Measurements from ENCODE around the gene SAPCD2.

SAPCD2 gene

DNA sequence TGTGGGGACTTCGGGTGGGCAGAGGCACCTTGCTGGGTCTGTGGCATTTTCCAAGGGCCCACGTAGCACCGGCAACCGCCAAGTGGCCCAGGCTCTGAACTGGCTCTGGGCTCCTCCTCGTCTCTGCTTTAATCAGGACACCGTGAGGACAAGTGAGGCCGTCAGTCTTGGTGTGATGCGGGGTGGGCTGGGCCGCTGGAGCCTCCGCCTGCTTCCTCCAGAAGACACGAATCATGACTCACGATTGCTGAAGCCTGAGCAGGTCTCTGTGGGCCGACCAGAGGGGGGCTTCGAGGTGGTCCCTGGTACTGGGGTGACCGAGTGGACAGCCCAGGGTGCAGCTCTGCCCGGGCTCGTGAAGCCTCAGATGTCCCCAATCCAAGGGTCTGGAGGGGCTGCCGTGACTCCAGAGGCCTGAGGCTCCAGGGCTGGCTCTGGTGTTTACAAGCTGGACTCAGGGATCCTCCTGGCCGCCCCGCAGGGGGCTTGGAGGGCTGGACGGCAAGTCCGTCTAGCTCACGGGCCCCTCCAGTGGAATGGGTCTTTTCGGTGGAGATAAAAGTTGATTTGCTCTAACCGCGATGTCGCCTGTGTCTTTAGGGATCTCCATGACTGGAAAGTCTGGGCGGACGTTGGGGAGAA lies 38.4 kb upstream of the SAPCD2 start:
- Histone ChIP-seq H3K9me3 (no peaks in the 10 kb centered on the region), H3K36me3 (peaks cover 72% of the 10 kb centered on the region), H3K27me3 (peaks cover 8% of the 10 kb centered on the region), H3K4me3 (ENCODE audit: low read depth in 1 of 2, low read length in 1 of 2) (no peak overlapping the region), H3K4me1 (ENCODE audit: control insufficient read depth in 1 of 2, insufficient read depth in 1 of 2, low read depth in 1 of 2, low read length in 1 of 2) (peaks cover 0 to 3% of the 10 kb centered on the region in 2 experiments), H3K27ac (no peak overlapping the region)
- TF ChIP-seq, protein P1, sequence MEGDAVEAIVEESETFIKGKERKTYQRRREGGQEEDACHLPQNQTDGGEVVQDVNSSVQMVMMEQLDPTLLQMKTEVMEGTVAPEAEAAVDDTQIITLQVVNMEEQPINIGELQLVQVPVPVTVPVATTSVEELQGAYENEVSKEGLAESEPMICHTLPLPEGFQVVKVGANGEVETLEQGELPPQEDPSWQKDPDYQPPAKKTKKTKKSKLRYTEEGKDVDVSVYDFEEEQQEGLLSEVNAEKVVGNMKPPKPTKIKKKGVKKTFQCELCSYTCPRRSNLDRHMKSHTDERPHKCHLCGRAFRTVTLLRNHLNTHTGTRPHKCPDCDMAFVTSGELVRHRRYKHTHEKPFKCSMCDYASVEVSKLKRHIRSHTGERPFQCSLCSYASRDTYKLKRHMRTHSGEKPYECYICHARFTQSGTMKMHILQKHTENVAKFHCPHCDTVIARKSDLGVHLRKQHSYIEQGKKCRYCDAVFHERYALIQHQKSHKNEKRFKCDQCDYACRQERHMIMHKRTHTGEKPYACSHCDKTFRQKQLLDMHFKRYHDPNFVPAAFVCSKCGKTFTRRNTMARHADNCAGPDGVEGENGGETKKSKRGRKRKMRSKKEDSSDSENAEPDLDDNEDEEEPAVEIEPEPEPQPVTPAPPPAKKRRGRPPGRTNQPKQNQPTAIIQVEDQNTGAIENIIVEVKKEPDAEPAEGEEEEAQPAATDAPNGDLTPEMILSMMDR (IDR thresholded peaks at IDR 0.05): no peak

DNA sequence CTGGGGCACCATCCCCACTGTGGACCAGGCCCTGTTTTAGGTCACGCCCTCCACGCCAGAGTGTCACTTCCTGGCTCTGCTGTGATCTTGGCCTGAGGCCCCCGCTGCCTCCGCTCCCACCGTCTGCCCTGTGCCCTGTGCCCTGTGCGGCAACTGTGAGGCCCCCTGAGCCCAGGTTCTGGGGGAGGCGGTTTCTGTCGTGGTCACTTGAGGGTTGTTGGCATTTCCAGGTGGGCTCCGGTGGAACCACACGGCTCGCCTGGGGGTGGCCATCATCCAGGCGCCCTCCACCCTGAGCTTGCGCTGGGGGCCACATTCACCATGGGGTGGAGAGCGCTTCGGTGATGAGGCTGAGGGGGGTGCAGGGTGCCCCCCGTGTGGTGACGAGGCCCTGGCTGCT lies 37.6 kb upstream of the SAPCD2 start:
- Histone ChIP-seq H3K36me3 (peaks cover 79% of the 10 kb centered on the region), H3K4me1 (ENCODE audit: control insufficient read depth in 1 of 2, insufficient read depth in 1 of 2, low read depth in 1 of 2, low read length in 1 of 2) (no peaks in the 10 kb centered on the region)

DNA sequence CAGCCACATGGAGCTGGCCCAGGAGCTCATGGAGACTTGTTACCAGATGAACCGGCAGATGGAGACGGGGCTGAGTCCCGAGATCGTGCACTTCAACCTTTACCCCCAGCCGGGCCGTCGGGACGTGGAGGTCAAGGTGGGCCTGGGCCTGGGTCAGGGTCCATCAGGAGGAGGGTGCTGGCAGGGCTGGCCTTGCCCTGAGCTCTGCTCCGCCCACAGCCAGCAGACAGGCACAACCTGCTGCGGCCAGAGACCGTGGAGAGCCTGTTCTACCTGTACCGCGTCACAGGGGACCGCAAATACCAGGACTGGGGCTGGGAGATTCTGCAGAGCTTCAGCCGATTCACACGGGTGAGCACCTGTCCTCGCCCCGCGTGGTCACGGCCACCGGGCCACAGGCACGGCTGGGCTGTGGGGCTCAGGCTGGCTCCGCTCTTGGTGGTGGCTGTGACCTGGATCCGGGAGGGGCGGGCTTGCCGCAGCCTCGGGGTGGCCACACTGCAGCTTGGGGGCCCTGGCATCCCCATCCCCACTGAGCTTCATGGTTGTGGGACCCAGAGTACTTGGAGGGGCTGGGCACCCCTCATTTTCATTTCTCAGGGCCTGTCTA lies 37.1 kb upstream of the SAPCD2 start:
- no peak overlapping the region for H3K4me3 ChIP-seq (ENCODE audit: low read depth in 1 of 2, low read length in 1 of 2)
- no peak overlapping the region for H3K27ac ChIP-seq
- no peaks in the 10 kb centered on the region for H3K9me3 ChIP-seq
- H3K27me3 ChIP-seq: no peaks in the 10 kb centered on the region
- peaks cover 85% of the 10 kb centered on the region for H3K36me3 ChIP-seq
- TF ChIP-seq, protein P1 (IDR thresholded peaks at IDR 0.05): no peak
- H3K4me1 ChIP-seq (ENCODE audit: control insufficient read depth in 1 of 2, insufficient read depth in 1 of 2, low read depth in 1 of 2, low read length in 1 of 2): no peaks in the 10 kb centered on the region

More for the DNA sequence above, 37.6 kb upstream of the SAPCD2 start:
- no peak overlapping the region for H3K4me3 ChIP-seq (ENCODE audit: low read depth in 1 of 2, low read length in 1 of 2)
- H3K27me3 ChIP-seq: peaks cover under 1% of the 10 kb centered on the region
- no peaks in the 10 kb centered on the region for H3K9me3 ChIP-seq
- H3K27ac ChIP-seq: no peak overlapping the region
- TF ChIP-seq, protein P1 (IDR thresholded peaks at IDR 0.05): no peak

DNA sequence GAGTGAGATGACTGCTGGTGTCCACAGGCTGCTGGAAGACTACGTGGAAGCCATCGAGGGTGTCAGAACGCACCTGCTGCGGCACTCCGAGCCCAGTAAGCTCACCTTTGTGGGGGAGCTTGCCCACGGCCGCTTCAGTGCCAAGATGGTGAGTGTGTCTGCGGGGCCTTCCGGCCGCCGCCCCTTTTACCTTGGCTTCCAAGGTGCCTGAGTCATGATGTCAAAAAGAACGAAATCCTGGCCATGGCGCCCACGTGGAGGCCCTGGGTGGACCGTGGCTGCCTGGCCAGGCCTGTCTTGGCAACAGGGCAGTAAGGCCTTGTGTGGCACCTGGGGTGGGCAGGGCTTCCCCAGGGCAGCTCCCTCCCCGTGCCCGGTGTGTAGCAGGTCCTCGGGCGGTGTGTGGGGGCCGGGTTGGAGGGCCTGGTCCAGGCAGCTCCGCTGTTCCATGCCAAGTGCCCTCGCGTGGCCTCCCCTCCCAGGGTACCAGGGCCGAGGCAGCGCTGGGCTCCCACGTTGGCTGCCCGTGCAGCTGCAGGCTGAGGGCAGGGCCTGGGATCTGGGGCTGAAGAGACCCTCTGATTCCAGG lies 36.4 kb upstream of the SAPCD2 start:
- H3K36me3 ChIP-seq: peaks cover 92% of the 10 kb centered on the region
- TF ChIP-seq, protein P1 (IDR thresholded peaks at IDR 0.05): no peak
- H3K4me1 ChIP-seq (ENCODE audit: control insufficient read depth in 1 of 2, insufficient read depth in 1 of 2, low read depth in 1 of 2, low read length in 1 of 2): no peaks in the 10 kb centered on the region
- H3K9me3 ChIP-seq: no peaks in the 10 kb centered on the region
- H3K27me3 ChIP-seq: no peaks in the 10 kb centered on the region
- no peak overlapping the region for H3K4me3 ChIP-seq (ENCODE audit: low read depth in 1 of 2, low read length in 1 of 2)
- H3K27ac ChIP-seq: no peak overlapping the region

DNA sequence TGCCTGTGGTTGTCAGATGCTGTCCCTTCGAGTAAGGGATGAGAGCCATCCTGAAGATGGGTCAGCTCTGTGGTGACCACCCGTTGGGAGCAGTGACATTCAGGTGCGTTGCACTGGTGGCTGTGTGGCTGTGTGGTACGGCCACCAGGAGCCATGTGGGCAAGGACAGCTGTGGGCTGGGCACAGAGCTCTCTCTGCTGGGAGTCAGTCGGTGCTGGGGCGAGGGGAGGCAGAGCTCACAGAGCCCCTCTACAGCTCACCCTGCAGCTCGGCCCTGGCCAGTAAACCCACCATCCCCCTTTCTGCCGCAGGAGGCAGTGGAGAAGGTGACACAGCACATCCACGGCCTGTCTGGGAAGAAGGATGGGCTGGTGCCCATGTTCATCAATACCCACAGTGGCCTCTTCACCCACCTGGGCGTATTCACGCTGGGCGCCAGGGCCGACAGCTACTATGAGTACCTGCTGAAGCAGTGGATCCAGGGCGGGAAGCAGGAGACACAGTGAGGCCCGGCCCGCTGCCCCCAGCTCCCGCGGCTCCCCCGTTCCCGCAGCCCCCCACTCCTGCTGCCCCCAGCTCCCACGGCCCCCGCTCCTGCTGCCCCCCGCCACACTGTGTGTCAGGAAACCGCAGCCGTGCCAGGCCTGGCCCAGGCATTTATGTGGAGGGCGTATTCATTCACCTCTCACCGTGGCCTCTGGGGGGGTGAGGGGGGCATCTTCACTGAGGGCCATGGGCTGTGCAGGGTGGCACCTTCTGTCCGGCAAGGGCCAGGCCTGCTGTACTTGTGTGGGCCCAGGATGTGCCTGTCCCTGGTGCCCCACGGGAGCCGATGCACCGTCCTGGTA lies 35.7 kb upstream of the SAPCD2 start:
- H3K36me3 ChIP-seq: peaks cover 99% of the 10 kb centered on the region
- TF ChIP-seq, protein P1 (IDR thresholded peaks at IDR 0.05): no peak
- H3K27ac ChIP-seq: no peak overlapping the region

More for the DNA sequence above, 35.7 kb upstream of the SAPCD2 start:
- no peaks in the 10 kb centered on the region for H3K4me1 ChIP-seq (ENCODE audit: control insufficient read depth in 1 of 2, insufficient read depth in 1 of 2, low read depth in 1 of 2, low read length in 1 of 2)
- H3K27me3 ChIP-seq: no peaks in the 10 kb centered on the region
- no peaks in the 10 kb centered on the region for H3K9me3 ChIP-seq
- H3K4me3 ChIP-seq (ENCODE audit: low read depth in 1 of 2, low read length in 1 of 2): no peak overlapping the region
